Right lobe of liver (tissue), 6 donors: ENCODE results near the gene CSNK1D. TPM values are rescaled to one million over a fixed set of nuclear protein-coding genes. Genes with fewer than 3 reads are reported as not detected.
"Not testable (repeated sequence)": the region's sequence is repeated elsewhere in the genome, so short reads cannot be mapped to it uniquely, and the experiment has no call there.

Experiments used
- ATAC-seq, 4 donors: fragments of 200-7000 bp; cut with Tn5 transposase; one replicate each; pipeline ENCODE4 v1.9.1; 2020; ENCODE audit warnings: mild to moderate bottlenecking in 4 of 4, moderate library complexity in 4 of 4
- DNase-seq, 3 donors: peaks; one replicate each; pipeline ENCODE4 v3.0.0-alpha.2; 2020
- H3K27ac ChIP-seq, 3 donors: fragments of 200-600 bp; one replicate each; pipeline ENCODE4 v1.8.0; 2022
- H3K27me3 ChIP-seq, 2 donors: fragments of 200-600 bp; one replicate each; pipeline ENCODE4 v1.8.0; 2022
- H3K36me3 ChIP-seq, 4 donors: fragments of 200-600 bp; sonication (generic) in 1 of 4; one replicate each; pipeline versions ENCODE4 v1.5.1 to v1.8.0; 2017 to 2022; ENCODE audit warnings: control low read depth in 1 of 4
- H3K4me1 ChIP-seq, 4 donors: fragments of 200-600 bp; sonication (generic) in 1 of 4; one replicate each; pipeline versions ENCODE4 v1.5.1 to v1.8.0; 2017 to 2022; ENCODE audit warnings: control low read depth in 1 of 4
- H3K4me3 ChIP-seq, 3 donors: fragments of 200-600 bp; one replicate each; pipeline ENCODE4 v1.8.0; 2022
- H3K9me3 ChIP-seq, 4 donors: fragments of 200-600 bp; sonication (generic) in 1 of 4; one replicate each; pipeline versions ENCODE4 v1.5.1 to v1.8.0; 2017 to 2022; ENCODE audit warnings: control low read depth in 1 of 4
- POLR2A ChIP-seq: fragments of 450-650 bp; IDR thresholded peaks from one replicate; pipeline ENCODE4 v1.6.1; 2017; ENCODE audit warnings: antibody characterized with exemption, mild to moderate bottlenecking
- WGBS: methylation state at CpG from one replicate; pipeline ENCODE4 v1.1.6; 2018; ENCODE audit warnings: low coverage, low lambda C conversion rate; ENCODE audit not compliant: insufficient coverage; ENCODE audit errors: missing lambda C conversion rate; 5-methylcytosine and 5-hydroxymethylcytosine counted together
- intact Hi-C, 2 donors: fragments of 100-400 bp; cut with DNase I; formaldehyde crosslinking; loops; one replicate each; pipeline versions ENCODE4 v1.11.2 to v1.14.1; 2022
- total RNA-seq, 6 experiments: library from RNA; depleted of rRNA in 2 of 6; stranded (reverse); fragments of >200 nt in 2 of 6; fragmentation: NEBNext Ultra II Directional in 3 of 6; extraction: Animal tissue kit (Norgen Biotek cat#: 25700) in 3 of 6; gene quantifications; one replicate each; pipeline versions ENCODE4 v1.1.0 to v1.2.4, GENCODE V29; 2016 to 2023
- TF ChIP-seq, protein P1 (sequence below), 4 donors: fragments of 200-600 bp in 3 of 4; fragments of 450-650 bp in 1 of 4; IDR thresholded peaks; one replicate each; pipeline versions ENCODE4 v1.5.1 to v1.8.0; 2016 to 2022; ENCODE audit warnings: antibody characterized with exemption in 4 of 4, mild to moderate bottlenecking in 2 of 4
- donor health status: DM: no; HTN: yes; CAD: no.
- donor health status: DM: no; HTN: no; CAD: no.
- donor health status: DM: no; HTN: no; CAD: no.
- donor health status: DM: no; HTN: yes; CAD: no.
- donor health status: DM: no; HTN: yes; CAD: no.

CSNK1D gene
- total RNA-seq, 6 experiments from 2014 or later = 32.7 to 73.0 (median 45.9) TPM

DNA sequence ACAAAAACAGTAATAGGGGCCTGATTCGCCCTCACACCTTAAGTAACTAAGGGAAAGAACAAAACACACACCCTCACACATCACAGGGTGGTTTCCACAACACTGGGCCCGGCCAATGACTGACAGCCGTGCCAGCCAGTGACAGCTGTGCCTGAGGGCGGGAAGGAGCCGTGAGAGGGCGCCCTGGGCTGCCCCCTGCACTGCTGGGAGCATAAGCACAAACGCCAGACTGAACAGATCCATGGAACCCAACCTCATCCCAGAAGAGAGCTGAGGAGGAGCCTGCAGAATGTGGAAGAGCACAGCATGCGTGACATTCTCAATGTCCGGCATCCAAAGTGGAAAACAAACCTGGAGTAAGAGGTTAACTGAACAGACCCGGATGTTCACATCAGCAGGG lies 16.0 kb downstream of the CSNK1D start:
- ATAC-seq (peak; percentile 46 to 62 (median 57)), DNase-seq (peak in 1 of 3 donors; percentile 30)
- Histone ChIP-seq H3K4me3 (no peak overlapping the region), H3K9me3 (no peaks in the 10 kb centered on the region), H3K4me1 (no peaks in the 10 kb centered on the region), H3K27me3 (no peaks in the 10 kb centered on the region), H3K36me3 (peaks cover 10 to 76% (median 28%) of the 10 kb centered on the region in 4 donors), H3K27ac (no peak overlapping the region)
- TF ChIP-seq, protein P1, sequence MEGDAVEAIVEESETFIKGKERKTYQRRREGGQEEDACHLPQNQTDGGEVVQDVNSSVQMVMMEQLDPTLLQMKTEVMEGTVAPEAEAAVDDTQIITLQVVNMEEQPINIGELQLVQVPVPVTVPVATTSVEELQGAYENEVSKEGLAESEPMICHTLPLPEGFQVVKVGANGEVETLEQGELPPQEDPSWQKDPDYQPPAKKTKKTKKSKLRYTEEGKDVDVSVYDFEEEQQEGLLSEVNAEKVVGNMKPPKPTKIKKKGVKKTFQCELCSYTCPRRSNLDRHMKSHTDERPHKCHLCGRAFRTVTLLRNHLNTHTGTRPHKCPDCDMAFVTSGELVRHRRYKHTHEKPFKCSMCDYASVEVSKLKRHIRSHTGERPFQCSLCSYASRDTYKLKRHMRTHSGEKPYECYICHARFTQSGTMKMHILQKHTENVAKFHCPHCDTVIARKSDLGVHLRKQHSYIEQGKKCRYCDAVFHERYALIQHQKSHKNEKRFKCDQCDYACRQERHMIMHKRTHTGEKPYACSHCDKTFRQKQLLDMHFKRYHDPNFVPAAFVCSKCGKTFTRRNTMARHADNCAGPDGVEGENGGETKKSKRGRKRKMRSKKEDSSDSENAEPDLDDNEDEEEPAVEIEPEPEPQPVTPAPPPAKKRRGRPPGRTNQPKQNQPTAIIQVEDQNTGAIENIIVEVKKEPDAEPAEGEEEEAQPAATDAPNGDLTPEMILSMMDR (IDR thresholded peaks at IDR 0.05) = no peak
- TF ChIP-seq POLR2A = no peak
- intact Hi-C loops = no loop called here
- WGBS = 65% methylated on average over 7 of the region's 10 CpGs

DNA sequence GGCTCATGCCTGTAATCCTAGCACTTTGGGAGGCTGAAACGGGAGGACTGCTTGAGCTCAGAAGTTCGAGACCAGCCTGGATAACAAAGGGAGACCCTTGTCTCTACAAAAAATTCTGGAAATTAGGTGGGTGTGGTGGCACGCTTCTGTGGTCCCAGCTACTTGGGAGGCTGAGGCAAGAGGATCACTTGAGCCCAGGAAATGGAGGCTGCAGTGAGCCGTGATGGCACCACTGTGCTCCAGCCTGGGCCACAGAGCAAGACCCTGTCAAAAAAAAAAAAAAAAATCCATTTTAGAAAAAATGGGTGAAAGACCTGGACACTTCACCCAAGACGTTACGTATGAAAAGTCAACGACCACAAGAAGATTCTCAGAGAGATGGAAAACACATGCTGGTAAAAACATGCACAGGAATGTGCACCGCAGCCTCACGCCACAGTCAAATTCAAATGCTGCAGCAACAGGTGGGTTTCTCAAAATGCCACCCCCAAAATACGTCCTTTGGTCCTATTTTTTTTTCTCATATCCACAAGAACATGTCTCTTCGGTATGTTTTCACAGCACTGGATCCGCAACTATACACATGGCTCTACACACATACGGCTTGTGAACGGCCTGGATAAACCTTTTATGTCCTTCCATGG lies 17.1 kb downstream of the CSNK1D start:
- Histone ChIP-seq H3K9me3 (no peaks in the 10 kb centered on the region), H3K4me1 (no peaks in the 10 kb centered on the region), H3K4me3 (no peak overlapping the region), H3K27me3 (no peaks in the 10 kb centered on the region), H3K27ac (no peak overlapping the region), H3K36me3 (peaks cover 19 to 76% (median 32%) of the 10 kb centered on the region in 4 donors)
- intact Hi-C loops = no loop called here
- WGBS = 79% methylated on average over 7 of the region's 14 CpGs
- DNase-seq = no peak
- no peak for TF ChIP-seq POLR2A
- TF ChIP-seq, protein P1 (IDR thresholded peaks at IDR 0.05) = no peak
- no peak for ATAC-seq

DNA sequence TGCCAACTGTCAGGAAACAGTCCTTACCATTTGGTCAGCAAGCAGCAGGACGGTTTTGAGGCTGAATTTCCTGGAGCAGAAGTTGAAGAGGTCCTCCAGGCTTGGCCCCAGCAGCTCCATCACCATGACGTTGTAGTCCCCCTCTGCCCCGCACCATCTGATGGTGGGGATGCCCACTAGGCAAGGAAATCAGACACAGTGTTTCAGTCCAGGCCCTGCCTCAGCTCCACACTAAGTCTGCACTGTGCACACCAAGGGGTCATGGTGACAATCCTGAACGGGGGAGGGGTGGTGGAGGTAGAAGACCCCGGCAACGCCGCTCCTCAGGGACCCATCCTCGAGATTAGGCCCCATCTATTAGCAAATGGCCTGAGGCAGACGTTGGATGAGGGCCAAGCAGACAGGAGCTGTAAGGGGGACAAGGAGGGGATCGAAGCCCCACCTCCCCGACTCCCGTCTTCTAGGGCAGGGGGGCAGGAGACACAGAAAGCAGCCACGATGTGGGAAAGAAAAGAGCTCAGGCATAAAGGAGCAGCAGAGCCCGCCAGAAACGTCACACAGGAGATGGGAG lies 18.0 kb downstream of the CSNK1D start:
- ATAC-seq = no peak
- 85% methylated on average over 11 of the region's 15 CpGs for WGBS
- H3K27ac ChIP-seq = no peak overlapping the region
- H3K36me3 ChIP-seq = peaks cover 28 to 76% (median 36%) of the 10 kb centered on the region in 4 donors
- intact Hi-C loops = no loop called here
- H3K4me3 ChIP-seq = no peak overlapping the region
- no peak for TF ChIP-seq POLR2A
- TF ChIP-seq, protein P1 (IDR thresholded peaks at IDR 0.05) = no peak
- H3K9me3 ChIP-seq = no peaks in the 10 kb centered on the region
- no peaks in the 10 kb centered on the region for H3K4me1 ChIP-seq
- H3K27me3 ChIP-seq = no peaks in the 10 kb centered on the region
- no peak for DNase-seq

DNA sequence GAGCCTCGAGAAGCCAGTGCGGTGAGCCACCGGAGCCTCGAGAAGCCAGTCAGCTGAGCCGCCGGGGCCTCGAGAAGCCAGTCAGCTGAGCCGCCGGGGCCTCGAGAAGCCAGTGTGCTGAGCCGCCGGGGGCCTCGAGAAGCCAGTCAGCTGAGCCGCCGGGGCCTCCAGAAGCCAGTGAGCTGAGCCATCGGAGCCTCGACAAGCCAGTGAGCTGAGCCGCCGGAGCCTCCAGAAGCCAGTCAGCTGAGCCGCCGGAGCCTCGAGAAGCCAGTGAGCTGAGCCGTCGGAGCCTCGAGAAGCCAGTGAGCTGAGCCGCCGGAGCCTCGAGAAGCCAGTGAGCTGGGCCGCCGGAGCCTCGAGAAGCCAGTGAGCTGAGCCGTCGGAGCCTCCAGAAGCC lies 18.8 kb downstream of the CSNK1D start:
- ATAC-seq, DNase-seq, H3K9me3 ChIP-seq, H3K4me3 ChIP-seq, intact Hi-C loops, H3K4me1 ChIP-seq, H3K27ac ChIP-seq, H3K27me3 ChIP-seq: not testable (repeated sequence)
- WGBS = 88% methylated on average over 7 of the region's 33 CpGs
- H3K36me3 ChIP-seq = peaks cover 32 to 82% (median 40%) of the 10 kb centered on the region in 4 donors

DNA sequence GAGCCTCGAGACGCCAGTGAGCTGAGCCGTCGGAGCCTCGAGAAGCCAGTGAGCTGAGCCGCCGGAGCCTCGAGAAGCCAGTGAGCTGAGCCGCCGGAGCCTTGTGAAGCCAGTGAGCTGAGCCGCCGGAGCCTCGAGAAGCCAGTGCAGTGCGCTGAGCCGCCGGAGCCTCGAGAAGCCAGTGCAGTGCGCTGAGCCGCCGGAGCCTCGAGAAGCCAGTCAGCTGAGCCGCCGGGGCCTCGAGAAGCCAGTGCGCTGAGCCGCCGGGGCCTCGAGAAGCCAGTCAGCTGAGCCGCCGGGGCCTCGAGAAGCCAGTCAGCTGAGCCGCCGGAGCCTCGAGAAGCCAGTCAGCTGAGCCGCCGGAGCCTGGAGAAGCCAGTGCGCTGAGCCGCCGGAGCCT lies 19.4 kb downstream of the CSNK1D start:
- H3K27me3 ChIP-seq, H3K4me3 ChIP-seq, ATAC-seq, H3K27ac ChIP-seq, H3K9me3 ChIP-seq, DNase-seq, H3K4me1 ChIP-seq, intact Hi-C loops: not testable (repeated sequence)
- H3K36me3 ChIP-seq = peaks cover 34 to 82% (median 45%) of the 10 kb centered on the region in 4 donors
- 100% methylated on average over 4 of the region's 39 CpGs for WGBS
